Measurements from ENCODE around the gene MEIS2. TPM values are rescaled to one million over a fixed set of nuclear protein-coding genes. Genes with fewer than 3 reads are reported as not detected.
A peak's percentile ranks its signal among the peaks of the same experiment; 100 is the strongest.

MEIS2 gene
- polyA plus RNA-seq, 1 donor from 2014 or later, result 825 TPM

DNA sequence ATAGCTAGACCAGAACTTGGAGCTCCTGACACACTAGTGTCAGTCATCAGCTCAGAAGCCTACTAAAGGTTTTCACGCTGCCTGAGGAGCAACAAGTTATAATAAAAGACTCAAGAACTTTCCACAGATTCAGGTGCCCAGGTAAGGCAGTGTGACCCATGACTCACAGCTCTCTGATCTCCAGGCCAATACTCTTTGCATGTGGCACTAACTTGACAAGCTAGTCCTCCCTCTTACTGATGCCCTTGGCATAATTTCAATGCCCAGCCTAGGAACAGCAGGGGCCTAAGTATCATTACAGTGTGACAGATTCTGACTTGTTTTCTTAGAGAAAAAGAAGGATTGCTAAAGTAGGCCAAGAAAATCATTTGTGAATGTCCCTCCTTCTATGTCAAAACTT is 38.4 kb downstream of the MEIS2 start:
- Histone ChIP-seq H4K20me1 (ENCODE audit: insufficient read depth) (peaks cover 92% of the 10 kb centered on the region), H3K79me2 (replicated peaks; ENCODE audit: insufficient read depth, low read length) (peaks cover 98% of the 10 kb centered on the region), H3K4me2 (ENCODE audit: low read length) (no peak overlapping the region), H3K9ac (ENCODE audit: low read length) (no peak overlapping the region), H3K27me3 (ENCODE audit: insufficient read depth, low read depth, low read length) (no peaks in the 10 kb centered on the region), H3K4me3 (ENCODE audit: low read length) (no peak overlapping the region), H2AFZ (ENCODE audit: low read depth, low read length) (no peak overlapping the region), H3F3A (ENCODE audit: insufficient read depth, low read length, poor library complexity, severe bottlenecking) (peaks cover 10% of the 10 kb centered on the region), H3K9me3 (ENCODE audit: low read length) (no peaks in the 10 kb centered on the region), H3K36me3 (ENCODE audit: insufficient read depth, low read length) (peaks cover 29% of the 10 kb centered on the region), H3K9me2 (ENCODE audit: insufficient read depth, low read length) (no peaks in the 10 kb centered on the region), H3K27ac (ENCODE audit: low read length) (no peak overlapping the region)
- TF ChIP-seq, protein P1, sequence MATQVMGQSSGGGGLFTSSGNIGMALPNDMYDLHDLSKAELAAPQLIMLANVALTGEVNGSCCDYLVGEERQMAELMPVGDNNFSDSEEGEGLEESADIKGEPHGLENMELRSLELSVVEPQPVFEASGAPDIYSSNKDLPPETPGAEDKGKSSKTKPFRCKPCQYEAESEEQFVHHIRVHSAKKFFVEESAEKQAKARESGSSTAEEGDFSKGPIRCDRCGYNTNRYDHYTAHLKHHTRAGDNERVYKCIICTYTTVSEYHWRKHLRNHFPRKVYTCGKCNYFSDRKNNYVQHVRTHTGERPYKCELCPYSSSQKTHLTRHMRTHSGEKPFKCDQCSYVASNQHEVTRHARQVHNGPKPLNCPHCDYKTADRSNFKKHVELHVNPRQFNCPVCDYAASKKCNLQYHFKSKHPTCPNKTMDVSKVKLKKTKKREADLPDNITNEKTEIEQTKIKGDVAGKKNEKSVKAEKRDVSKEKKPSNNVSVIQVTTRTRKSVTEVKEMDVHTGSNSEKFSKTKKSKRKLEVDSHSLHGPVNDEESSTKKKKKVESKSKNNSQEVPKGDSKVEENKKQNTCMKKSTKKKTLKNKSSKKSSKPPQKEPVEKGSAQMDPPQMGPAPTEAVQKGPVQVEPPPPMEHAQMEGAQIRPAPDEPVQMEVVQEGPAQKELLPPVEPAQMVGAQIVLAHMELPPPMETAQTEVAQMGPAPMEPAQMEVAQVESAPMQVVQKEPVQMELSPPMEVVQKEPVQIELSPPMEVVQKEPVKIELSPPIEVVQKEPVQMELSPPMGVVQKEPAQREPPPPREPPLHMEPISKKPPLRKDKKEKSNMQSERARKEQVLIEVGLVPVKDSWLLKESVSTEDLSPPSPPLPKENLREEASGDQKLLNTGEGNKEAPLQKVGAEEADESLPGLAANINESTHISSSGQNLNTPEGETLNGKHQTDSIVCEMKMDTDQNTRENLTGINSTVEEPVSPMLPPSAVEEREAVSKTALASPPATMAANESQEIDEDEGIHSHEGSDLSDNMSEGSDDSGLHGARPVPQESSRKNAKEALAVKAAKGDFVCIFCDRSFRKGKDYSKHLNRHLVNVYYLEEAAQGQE (IDR thresholded peaks at IDR 0.05; ENCODE audit: borderline replicate concordance), result no peak
- TF ChIP-seq POLR2AphosphoS5 (IDR thresholded peaks at IDR 0.05), result peak; percentile 7
- TF ChIP-seq, protein P2, sequence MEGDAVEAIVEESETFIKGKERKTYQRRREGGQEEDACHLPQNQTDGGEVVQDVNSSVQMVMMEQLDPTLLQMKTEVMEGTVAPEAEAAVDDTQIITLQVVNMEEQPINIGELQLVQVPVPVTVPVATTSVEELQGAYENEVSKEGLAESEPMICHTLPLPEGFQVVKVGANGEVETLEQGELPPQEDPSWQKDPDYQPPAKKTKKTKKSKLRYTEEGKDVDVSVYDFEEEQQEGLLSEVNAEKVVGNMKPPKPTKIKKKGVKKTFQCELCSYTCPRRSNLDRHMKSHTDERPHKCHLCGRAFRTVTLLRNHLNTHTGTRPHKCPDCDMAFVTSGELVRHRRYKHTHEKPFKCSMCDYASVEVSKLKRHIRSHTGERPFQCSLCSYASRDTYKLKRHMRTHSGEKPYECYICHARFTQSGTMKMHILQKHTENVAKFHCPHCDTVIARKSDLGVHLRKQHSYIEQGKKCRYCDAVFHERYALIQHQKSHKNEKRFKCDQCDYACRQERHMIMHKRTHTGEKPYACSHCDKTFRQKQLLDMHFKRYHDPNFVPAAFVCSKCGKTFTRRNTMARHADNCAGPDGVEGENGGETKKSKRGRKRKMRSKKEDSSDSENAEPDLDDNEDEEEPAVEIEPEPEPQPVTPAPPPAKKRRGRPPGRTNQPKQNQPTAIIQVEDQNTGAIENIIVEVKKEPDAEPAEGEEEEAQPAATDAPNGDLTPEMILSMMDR (IDR thresholded peaks at IDR 0.05; ENCODE audit: poor library complexity, severe bottlenecking), result no peak
- TF ChIP-seq EZH2 (IDR thresholded peaks at IDR 0.05; ENCODE audit: borderline replicate concordance, insufficient read depth, low read length, poor library complexity, severe bottlenecking), result no peak
- no peak for TF ChIP-seq TAF1 (IDR thresholded peaks at IDR 0.05; ENCODE audit: low read depth)

DNA sequence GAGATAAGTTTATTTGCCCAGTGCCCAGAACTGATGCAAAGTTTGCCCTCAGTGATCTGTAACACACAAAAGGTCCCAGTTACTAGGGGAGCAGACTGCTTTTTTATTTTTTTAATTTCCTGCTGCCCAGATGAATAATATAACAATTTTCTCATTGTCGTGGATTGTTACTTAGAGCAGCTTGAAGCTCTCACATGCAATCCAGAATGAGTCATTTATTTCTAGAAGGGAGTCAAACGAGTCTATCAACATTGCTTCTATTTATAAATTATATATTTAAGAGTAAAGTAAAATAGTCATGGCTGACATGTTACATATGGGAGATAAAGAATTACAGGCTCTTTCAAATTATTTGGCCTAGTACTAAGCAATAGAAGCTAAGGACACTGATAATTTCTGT is 41.3 kb downstream of the MEIS2 start:
- H3K9me3 ChIP-seq (ENCODE audit: low read length), result no peaks in the 10 kb centered on the region
- peaks cover 90% of the 10 kb centered on the region for H4K20me1 ChIP-seq (ENCODE audit: insufficient read depth)
- no peak overlapping the region for H3K9ac ChIP-seq (ENCODE audit: low read length)
- no peak overlapping the region for H3K4me2 ChIP-seq (ENCODE audit: low read length)
- no peaks in the 10 kb centered on the region for H3K9me2 ChIP-seq (ENCODE audit: insufficient read depth, low read length)
- H3K27me3 ChIP-seq (ENCODE audit: insufficient read depth, low read depth, low read length), result no peaks in the 10 kb centered on the region
- H3F3A ChIP-seq (ENCODE audit: insufficient read depth, low read length, poor library complexity, severe bottlenecking), result peaks cover 15% of the 10 kb centered on the region
- TF ChIP-seq RAD21 (conservative IDR thresholded peaks at IDR 0.05), result no peak
- no peak for TF ChIP-seq TAF1 (IDR thresholded peaks at IDR 0.05; ENCODE audit: low read depth)
- no peak for TF ChIP-seq EP300 (conservative IDR thresholded peaks at IDR 0.05; ENCODE audit: poor library complexity, severe bottlenecking)
- TF ChIP-seq, protein P2 (IDR thresholded peaks at IDR 0.05; ENCODE audit: poor library complexity, severe bottlenecking), result no peak
- TF ChIP-seq SMC3 (conservative IDR thresholded peaks at IDR 0.05; ENCODE audit: poor library complexity), result no peak
- TF ChIP-seq MXI1 (conservative IDR thresholded peaks at IDR 0.05; ENCODE audit: poor library complexity, severe bottlenecking), result no peak
- TF ChIP-seq POLR2AphosphoS5 (IDR thresholded peaks at IDR 0.05), result no peak
- TF ChIP-seq, protein P1 (IDR thresholded peaks at IDR 0.05; ENCODE audit: borderline replicate concordance), result no peak
- TF ChIP-seq EZH2 (IDR thresholded peaks at IDR 0.05; ENCODE audit: borderline replicate concordance, insufficient read depth, low read length, poor library complexity, severe bottlenecking), result no peak
- peaks cover 100% of the 10 kb centered on the region for H3K79me2 ChIP-seq (replicated peaks; ENCODE audit: insufficient read depth, low read length)
- no peak overlapping the region for H2AFZ ChIP-seq (ENCODE audit: low read depth, low read length)
- H3K27ac ChIP-seq (ENCODE audit: low read length), result no peak overlapping the region
- H3K4me3 ChIP-seq (ENCODE audit: low read length), result no peak overlapping the region
- H3K36me3 ChIP-seq (ENCODE audit: insufficient read depth, low read length), result peaks cover 21% of the 10 kb centered on the region
